ENCODE data around the gene RAB23. TPM values are rescaled to one million over a fixed set of nuclear protein-coding genes. Genes with fewer than 3 reads are reported as not detected.

RAB23 gene
- polyA plus RNA-seq, 1 donor from 2014 or later: 11.7 TPM

DNA sequence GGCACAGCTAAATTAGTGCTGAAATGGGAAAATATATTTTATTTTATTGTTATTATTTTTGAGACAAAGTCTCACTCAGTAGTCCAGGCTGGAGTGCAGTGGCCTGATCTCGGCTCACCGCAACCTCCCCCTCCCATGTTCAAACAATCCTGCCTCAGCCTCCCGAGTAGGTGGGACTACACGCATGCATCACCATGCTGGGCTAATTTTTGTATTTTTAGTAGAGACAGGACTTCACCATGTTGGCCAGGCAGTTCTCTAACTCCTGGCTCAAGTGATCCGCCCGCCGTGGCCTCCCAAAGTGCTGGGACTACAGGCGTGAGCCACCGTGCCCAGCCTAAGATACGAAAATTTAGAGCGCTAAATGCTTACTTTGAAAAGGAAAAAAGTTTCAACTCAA, 4.8 kb downstream of the RAB23 start:
- no peak overlapping the region for H2AFZ ChIP-seq (ENCODE audit: low read depth, low read length)
- no peaks in the 10 kb centered on the region for H3K36me3 ChIP-seq (ENCODE audit: insufficient read depth, low read length)
- H3K27ac ChIP-seq (ENCODE audit: low read length): no peak overlapping the region
- no peak for TF ChIP-seq EP300 (conservative IDR thresholded peaks at IDR 0.05; ENCODE audit: poor library complexity, severe bottlenecking)
- H3K4me2 ChIP-seq (ENCODE audit: low read length): no peak overlapping the region
- H3K79me2 ChIP-seq (replicated peaks; ENCODE audit: insufficient read depth, low read length): peaks cover 55% of the 10 kb centered on the region
- H4K20me1 ChIP-seq (ENCODE audit: insufficient read depth): no peaks in the 10 kb centered on the region
- no peaks in the 10 kb centered on the region for H3K9me3 ChIP-seq (ENCODE audit: low read length)
- H3K27me3 ChIP-seq (ENCODE audit: insufficient read depth, low read depth, low read length): no peaks in the 10 kb centered on the region
- H3K9ac ChIP-seq (ENCODE audit: low read length): no peak overlapping the region
- H3F3A ChIP-seq (ENCODE audit: insufficient read depth, low read length, poor library complexity, severe bottlenecking): no peaks in the 10 kb centered on the region
- H3K9me2 ChIP-seq (ENCODE audit: insufficient read depth, low read length): no peaks in the 10 kb centered on the region
- H3K4me3 ChIP-seq (ENCODE audit: low read length): no peak overlapping the region

DNA sequence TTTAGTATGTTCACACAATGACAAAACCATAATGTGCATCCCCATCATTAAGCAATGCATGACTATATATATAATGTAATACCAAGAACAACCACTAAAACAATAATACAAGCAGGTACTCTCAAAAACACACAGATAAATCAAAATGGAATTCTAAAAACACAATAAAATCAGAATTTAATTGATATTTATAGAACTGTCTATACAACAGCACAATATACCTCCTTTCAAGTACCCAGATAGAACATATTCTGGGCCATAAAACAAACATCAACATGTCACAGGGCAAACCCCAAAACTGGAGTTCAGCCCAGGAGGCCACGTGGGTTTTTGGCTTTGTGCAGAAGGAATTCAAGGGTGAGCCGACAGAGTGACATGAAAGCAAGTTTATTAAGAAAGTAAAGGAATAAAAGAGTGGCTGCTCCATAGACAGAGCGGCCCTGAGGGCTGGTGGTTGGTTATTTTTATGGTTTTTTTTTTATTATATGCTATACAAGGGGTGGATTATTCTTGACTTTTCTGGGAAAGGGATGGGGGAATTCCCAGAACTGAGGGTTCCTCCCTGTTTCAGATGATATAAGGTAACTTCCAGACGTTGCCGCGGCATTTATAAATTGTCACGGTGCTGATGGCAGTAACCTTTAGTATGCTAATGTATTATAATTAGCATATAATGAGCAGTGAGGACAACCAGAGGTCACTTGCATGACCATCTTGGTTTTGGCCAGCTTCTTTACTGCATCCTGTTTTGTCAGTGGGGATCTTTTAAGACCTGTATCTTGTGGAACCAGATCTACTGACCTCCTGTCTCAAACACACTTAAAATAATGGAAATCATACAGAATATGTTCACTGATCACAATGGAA, 5.6 kb downstream of the RAB23 start:
- Histone ChIP-seq H3K9me3 (ENCODE audit: low read length) (no peaks in the 10 kb centered on the region), H2AFZ (ENCODE audit: low read depth, low read length) (no peak overlapping the region), H3K9me2 (ENCODE audit: insufficient read depth, low read length) (no peaks in the 10 kb centered on the region), H3K9ac (ENCODE audit: low read length) (no peak overlapping the region), H3K4me2 (ENCODE audit: low read length) (no peak overlapping the region), H3K27ac (ENCODE audit: low read length) (no peak overlapping the region), H3F3A (ENCODE audit: insufficient read depth, low read length, poor library complexity, severe bottlenecking) (no peaks in the 10 kb centered on the region), H4K20me1 (ENCODE audit: insufficient read depth) (no peaks in the 10 kb centered on the region), H3K79me2 (replicated peaks; ENCODE audit: insufficient read depth, low read length) (peaks cover 55% of the 10 kb centered on the region), H3K36me3 (ENCODE audit: insufficient read depth, low read length) (no peaks in the 10 kb centered on the region), H3K27me3 (ENCODE audit: insufficient read depth, low read depth, low read length) (no peaks in the 10 kb centered on the region), H3K4me3 (ENCODE audit: low read length) (no peak overlapping the region)
- TF ChIP-seq, protein P1, sequence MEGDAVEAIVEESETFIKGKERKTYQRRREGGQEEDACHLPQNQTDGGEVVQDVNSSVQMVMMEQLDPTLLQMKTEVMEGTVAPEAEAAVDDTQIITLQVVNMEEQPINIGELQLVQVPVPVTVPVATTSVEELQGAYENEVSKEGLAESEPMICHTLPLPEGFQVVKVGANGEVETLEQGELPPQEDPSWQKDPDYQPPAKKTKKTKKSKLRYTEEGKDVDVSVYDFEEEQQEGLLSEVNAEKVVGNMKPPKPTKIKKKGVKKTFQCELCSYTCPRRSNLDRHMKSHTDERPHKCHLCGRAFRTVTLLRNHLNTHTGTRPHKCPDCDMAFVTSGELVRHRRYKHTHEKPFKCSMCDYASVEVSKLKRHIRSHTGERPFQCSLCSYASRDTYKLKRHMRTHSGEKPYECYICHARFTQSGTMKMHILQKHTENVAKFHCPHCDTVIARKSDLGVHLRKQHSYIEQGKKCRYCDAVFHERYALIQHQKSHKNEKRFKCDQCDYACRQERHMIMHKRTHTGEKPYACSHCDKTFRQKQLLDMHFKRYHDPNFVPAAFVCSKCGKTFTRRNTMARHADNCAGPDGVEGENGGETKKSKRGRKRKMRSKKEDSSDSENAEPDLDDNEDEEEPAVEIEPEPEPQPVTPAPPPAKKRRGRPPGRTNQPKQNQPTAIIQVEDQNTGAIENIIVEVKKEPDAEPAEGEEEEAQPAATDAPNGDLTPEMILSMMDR (IDR thresholded peaks at IDR 0.05; ENCODE audit: poor library complexity, severe bottlenecking): peak; percentile 16
- TF ChIP-seq EP300 (conservative IDR thresholded peaks at IDR 0.05; ENCODE audit: poor library complexity, severe bottlenecking): no peak

DNA sequence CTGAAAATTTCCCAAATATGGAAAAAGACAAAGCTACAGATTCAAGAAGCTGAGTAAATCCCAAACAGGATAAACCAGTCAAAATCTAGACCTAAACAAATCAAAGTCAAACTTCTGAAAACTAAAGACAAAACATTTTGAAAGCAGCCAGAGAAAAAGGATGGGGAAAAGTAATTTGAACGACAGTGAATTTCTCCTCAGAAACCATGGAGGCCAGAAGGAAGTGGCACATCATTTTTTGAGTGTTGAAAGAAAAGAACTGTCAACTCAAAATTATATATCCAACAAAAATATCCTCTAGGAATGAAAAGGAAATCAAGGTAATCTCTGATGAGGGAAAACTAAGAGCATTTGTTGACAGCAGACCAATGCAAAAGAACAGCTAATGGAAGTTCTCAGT, 6.8 kb downstream of the RAB23 start:
- TF ChIP-seq EZH2 (IDR thresholded peaks at IDR 0.05; ENCODE audit: borderline replicate concordance, insufficient read depth, low read length, poor library complexity, severe bottlenecking): no peak
- no peak for TF ChIP-seq SMC3 (conservative IDR thresholded peaks at IDR 0.05; ENCODE audit: poor library complexity)
- TF ChIP-seq RAD21 (conservative IDR thresholded peaks at IDR 0.05): no peak
- no peak for TF ChIP-seq TAF1 (IDR thresholded peaks at IDR 0.05; ENCODE audit: low read depth)
- no peak for TF ChIP-seq EP300 (conservative IDR thresholded peaks at IDR 0.05; ENCODE audit: poor library complexity, severe bottlenecking)
- H4K20me1 ChIP-seq (ENCODE audit: insufficient read depth): no peaks in the 10 kb centered on the region
- H3K27ac ChIP-seq (ENCODE audit: low read length): no peak overlapping the region
- no peaks in the 10 kb centered on the region for H3K9me2 ChIP-seq (ENCODE audit: insufficient read depth, low read length)
- no peak overlapping the region for H3K9ac ChIP-seq (ENCODE audit: low read length)
- no peak overlapping the region for H2AFZ ChIP-seq (ENCODE audit: low read depth, low read length)
- no peaks in the 10 kb centered on the region for H3K9me3 ChIP-seq (ENCODE audit: low read length)
- H3K4me2 ChIP-seq (ENCODE audit: low read length): no peak overlapping the region
- H3F3A ChIP-seq (ENCODE audit: insufficient read depth, low read length, poor library complexity, severe bottlenecking): no peaks in the 10 kb centered on the region
- H3K4me3 ChIP-seq (ENCODE audit: low read length): no peak overlapping the region
- no peaks in the 10 kb centered on the region for H3K36me3 ChIP-seq (ENCODE audit: insufficient read depth, low read length)
- no peaks in the 10 kb centered on the region for H3K27me3 ChIP-seq (ENCODE audit: insufficient read depth, low read depth, low read length)
- peaks cover 48% of the 10 kb centered on the region for H3K79me2 ChIP-seq (replicated peaks; ENCODE audit: insufficient read depth, low read length)

DNA sequence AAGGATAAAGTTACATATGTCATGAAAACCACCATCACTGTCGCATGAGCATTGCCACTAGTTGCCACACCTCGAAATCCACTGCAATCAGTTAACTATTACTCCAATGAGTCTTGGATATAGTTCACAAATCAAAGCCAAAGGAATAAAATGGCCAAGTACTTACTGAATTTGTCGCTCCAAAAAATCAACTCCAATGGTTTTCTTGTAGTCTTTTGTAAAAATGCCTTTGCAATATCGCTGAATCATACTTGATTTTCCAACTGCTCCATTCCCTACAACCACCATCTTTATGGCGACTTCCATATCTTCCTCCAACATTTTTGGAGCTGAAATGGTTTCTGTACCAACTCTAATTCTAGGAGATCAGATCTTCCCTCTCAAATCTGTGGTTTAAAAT, 12.0 kb downstream of the RAB23 start:
- H4K20me1 ChIP-seq (ENCODE audit: insufficient read depth): no peaks in the 10 kb centered on the region
- no peaks in the 10 kb centered on the region for H3K9me3 ChIP-seq (ENCODE audit: low read length)
- no peaks in the 10 kb centered on the region for H3K36me3 ChIP-seq (ENCODE audit: insufficient read depth, low read length)
- H3K9ac ChIP-seq (ENCODE audit: low read length): no peak overlapping the region
- no peaks in the 10 kb centered on the region for H3K9me2 ChIP-seq (ENCODE audit: insufficient read depth, low read length)
- H3K4me3 ChIP-seq (ENCODE audit: low read length): no peak overlapping the region
- no peak overlapping the region for H2AFZ ChIP-seq (ENCODE audit: low read depth, low read length)
- no peaks in the 10 kb centered on the region for H3F3A ChIP-seq (ENCODE audit: insufficient read depth, low read length, poor library complexity, severe bottlenecking)
- H3K79me2 ChIP-seq (replicated peaks; ENCODE audit: insufficient read depth, low read length): peaks cover 10% of the 10 kb centered on the region
- no peak overlapping the region for H3K4me2 ChIP-seq (ENCODE audit: low read length)
- H3K27ac ChIP-seq (ENCODE audit: low read length): no peak overlapping the region
- no peaks in the 10 kb centered on the region for H3K27me3 ChIP-seq (ENCODE audit: insufficient read depth, low read depth, low read length)
- TF ChIP-seq, protein P2, sequence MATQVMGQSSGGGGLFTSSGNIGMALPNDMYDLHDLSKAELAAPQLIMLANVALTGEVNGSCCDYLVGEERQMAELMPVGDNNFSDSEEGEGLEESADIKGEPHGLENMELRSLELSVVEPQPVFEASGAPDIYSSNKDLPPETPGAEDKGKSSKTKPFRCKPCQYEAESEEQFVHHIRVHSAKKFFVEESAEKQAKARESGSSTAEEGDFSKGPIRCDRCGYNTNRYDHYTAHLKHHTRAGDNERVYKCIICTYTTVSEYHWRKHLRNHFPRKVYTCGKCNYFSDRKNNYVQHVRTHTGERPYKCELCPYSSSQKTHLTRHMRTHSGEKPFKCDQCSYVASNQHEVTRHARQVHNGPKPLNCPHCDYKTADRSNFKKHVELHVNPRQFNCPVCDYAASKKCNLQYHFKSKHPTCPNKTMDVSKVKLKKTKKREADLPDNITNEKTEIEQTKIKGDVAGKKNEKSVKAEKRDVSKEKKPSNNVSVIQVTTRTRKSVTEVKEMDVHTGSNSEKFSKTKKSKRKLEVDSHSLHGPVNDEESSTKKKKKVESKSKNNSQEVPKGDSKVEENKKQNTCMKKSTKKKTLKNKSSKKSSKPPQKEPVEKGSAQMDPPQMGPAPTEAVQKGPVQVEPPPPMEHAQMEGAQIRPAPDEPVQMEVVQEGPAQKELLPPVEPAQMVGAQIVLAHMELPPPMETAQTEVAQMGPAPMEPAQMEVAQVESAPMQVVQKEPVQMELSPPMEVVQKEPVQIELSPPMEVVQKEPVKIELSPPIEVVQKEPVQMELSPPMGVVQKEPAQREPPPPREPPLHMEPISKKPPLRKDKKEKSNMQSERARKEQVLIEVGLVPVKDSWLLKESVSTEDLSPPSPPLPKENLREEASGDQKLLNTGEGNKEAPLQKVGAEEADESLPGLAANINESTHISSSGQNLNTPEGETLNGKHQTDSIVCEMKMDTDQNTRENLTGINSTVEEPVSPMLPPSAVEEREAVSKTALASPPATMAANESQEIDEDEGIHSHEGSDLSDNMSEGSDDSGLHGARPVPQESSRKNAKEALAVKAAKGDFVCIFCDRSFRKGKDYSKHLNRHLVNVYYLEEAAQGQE (IDR thresholded peaks at IDR 0.05; ENCODE audit: borderline replicate concordance): no peak
- TF ChIP-seq EZH2 (IDR thresholded peaks at IDR 0.05; ENCODE audit: borderline replicate concordance, insufficient read depth, low read length, poor library complexity, severe bottlenecking) (no peak), TAF1 (IDR thresholded peaks at IDR 0.05; ENCODE audit: low read depth) (no peak), SMC3 (conservative IDR thresholded peaks at IDR 0.05; ENCODE audit: poor library complexity) (no peak), EP300 (conservative IDR thresholded peaks at IDR 0.05; ENCODE audit: poor library complexity, severe bottlenecking) (no peak), RAD21 (conservative IDR thresholded peaks at IDR 0.05) (no peak), POLR2AphosphoS5 (IDR thresholded peaks at IDR 0.05) (no peak)
- TF ChIP-seq, protein P1 (IDR thresholded peaks at IDR 0.05; ENCODE audit: poor library complexity, severe bottlenecking): no peak
